Lung (tissue), 12 donors: ENCODE results near the gene ABCC10. TPM values are rescaled to one million over a fixed set of nuclear protein-coding genes. Genes with fewer than 3 reads are reported as not detected.

Source experiments
- ATAC-seq: fragments of 200-7000 bp; cut with Tn5 transposase; one replicate; pipeline ENCODE4 v1.9.1; 2020; ENCODE audit warnings: moderate number of reproducible peaks; ENCODE audit not compliant: insufficient read depth, low FRiP score
- DNase-seq, 3 donors: peaks; one replicate each; pipeline ENCODE4 v3.0.0-alpha.2; 2013 to 2017
- H3K27ac ChIP-seq, 2 donors: one replicate each; pipeline ENCODE4 v1.5.1; 2013; ENCODE audit warnings: mild to moderate bottlenecking in 2 of 2, moderate library complexity in 2 of 2, control low read depth in 1 of 2, inconsistent platforms in 1 of 2, low read depth in 1 of 2, low read length in 1 of 2
- H3K27me3 ChIP-seq, 3 donors: one replicate each; pipeline ENCODE4 v1.5.1; 2013; ENCODE audit warnings: low read length in 2 of 3; ENCODE audit not compliant: control insufficient read depth in 3 of 3, insufficient read depth in 3 of 3
- H3K36me3 ChIP-seq, 4 donors: one replicate each; pipeline ENCODE4 v1.5.1; 2013; ENCODE audit warnings: low read length in 4 of 4, mild to moderate bottlenecking in 1 of 4, moderate library complexity in 1 of 4; ENCODE audit not compliant: control insufficient read depth in 4 of 4, insufficient read depth in 4 of 4
- H3K4me1 ChIP-seq, 5 donors: one replicate each; pipeline ENCODE4 v1.5.1; 2013; ENCODE audit warnings: low read length in 5 of 5, mild to moderate bottlenecking in 2 of 5, moderate library complexity in 1 of 5; ENCODE audit not compliant: control insufficient read depth in 5 of 5, insufficient read depth in 5 of 5
- H3K4me3 ChIP-seq: one replicate; pipeline ENCODE4 v1.5.1; 2013; ENCODE audit warnings: mild to moderate bottlenecking, control low read depth, moderate library complexity
- H3K9ac ChIP-seq, 2 donors: one replicate each; pipeline ENCODE4 v1.5.1; 2013; ENCODE audit warnings: low read length in 2 of 2, control low read depth in 1 of 2; ENCODE audit not compliant: insufficient read depth in 1 of 2
- H3K9me3 ChIP-seq, 4 donors: one replicate each; pipeline ENCODE4 v1.5.1; 2013; ENCODE audit warnings: low read length in 3 of 4, mild to moderate bottlenecking in 1 of 4, moderate library complexity in 1 of 4; ENCODE audit not compliant: control insufficient read depth in 4 of 4, insufficient read depth in 3 of 4
- WGBS, 2 donors: extraction: QIAGEN DNeasy Blood & Tissue Kit; methylation state at CpG; one replicate each; pipeline ENCODE4 v1.1.7; 2013; 5-methylcytosine and 5-hydroxymethylcytosine counted together
- polyA plus RNA-seq, 2 donors: library from polyadenylated mRNA; stranded (reverse); fragments of 200-250 nt; gene quantifications; one replicate each; pipeline ENCODE4 v1.2.1, GENCODE V29; 2013
- total RNA-seq, 2 donors: library from RNA; depleted of rRNA in 1 of 2; stranded (reverse); fragments of >200 nt in 1 of 2; gene quantifications; one replicate each; pipeline ENCODE4 v1.2.1, GENCODE V29; 2014 to 2021
- TF ChIP-seq, protein P1 (sequence below): IDR thresholded peaks from 2 replicates; pipeline ENCODE4 v1.5.1; 2012; ENCODE audit warnings: mild to moderate bottlenecking; ENCODE audit errors: control extremely low read depth, extremely low read depth
- donor health status: control.
- donor health status: control.
- donor health status: Bipolar disorder and iron deficiency.
- donor health status: healthy.
- donor health status: DM: yes; HTN: yes; CAD: no.

The ABCC10 gene
- total and polyA plus RNA-seq, 4 donors = 15.7 to 43.3 (median 26.2) TPM

DNA sequence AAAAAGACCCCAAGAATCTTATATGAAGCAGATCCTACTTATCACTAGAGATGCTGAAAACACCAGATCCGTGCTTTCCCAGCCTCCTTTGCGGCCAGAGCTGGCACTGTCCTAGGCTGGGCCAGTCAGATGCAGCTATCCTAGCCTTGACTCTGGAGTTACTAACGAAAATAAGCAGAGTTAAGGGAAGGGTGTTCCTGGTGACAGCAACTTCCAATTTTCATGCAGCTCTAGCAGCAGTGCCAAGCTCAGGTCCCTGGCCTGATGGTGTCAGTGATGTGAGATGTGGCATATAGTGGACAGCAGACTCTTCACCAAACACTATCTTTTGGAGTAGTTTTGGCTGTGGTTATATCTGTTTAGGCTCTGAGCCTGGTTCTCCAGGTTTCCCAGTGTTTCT, 25.6 kb upstream of the ABCC10 start:
- TF ChIP-seq, protein P1, sequence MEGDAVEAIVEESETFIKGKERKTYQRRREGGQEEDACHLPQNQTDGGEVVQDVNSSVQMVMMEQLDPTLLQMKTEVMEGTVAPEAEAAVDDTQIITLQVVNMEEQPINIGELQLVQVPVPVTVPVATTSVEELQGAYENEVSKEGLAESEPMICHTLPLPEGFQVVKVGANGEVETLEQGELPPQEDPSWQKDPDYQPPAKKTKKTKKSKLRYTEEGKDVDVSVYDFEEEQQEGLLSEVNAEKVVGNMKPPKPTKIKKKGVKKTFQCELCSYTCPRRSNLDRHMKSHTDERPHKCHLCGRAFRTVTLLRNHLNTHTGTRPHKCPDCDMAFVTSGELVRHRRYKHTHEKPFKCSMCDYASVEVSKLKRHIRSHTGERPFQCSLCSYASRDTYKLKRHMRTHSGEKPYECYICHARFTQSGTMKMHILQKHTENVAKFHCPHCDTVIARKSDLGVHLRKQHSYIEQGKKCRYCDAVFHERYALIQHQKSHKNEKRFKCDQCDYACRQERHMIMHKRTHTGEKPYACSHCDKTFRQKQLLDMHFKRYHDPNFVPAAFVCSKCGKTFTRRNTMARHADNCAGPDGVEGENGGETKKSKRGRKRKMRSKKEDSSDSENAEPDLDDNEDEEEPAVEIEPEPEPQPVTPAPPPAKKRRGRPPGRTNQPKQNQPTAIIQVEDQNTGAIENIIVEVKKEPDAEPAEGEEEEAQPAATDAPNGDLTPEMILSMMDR = no peak
- 87 to 94% methylated on average over 3 of the region's 3 CpGs for WGBS, 2 donors
- ATAC-seq (no peak), DNase-seq (no peak)
- Histone ChIP-seq H3K4me1 (peaks cover 0 to 7% (median 0%) of the 10 kb centered on the region in 5 donors), H3K9me3 (no peaks in the 10 kb centered on the region), H3K4me3 (no peak overlapping the region), H3K9ac (no peak overlapping the region), H3K27me3 (no peaks in the 10 kb centered on the region), H3K27ac (no peak overlapping the region), H3K36me3 (no peaks in the 10 kb centered on the region)

DNA sequence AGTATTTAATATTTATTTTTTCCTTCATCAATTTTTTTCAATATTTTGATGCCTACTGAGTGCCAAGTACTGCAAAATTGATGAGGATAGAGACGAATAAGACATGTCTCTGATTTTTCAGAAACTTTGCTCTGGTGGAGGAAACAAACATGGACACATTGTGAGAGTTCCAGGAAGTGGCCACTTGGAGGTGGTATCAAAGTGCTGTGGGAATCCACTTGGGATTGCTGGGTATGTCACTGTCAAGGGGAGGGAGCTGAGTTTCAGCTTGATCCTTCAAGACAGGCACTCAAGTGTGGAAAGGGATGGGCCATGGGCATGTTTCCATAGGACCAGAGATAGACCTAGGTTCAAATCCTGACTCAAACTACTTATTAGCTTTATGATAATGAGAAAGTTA, 24.5 kb upstream of the ABCC10 start:
- no peak overlapping the region for H3K27ac ChIP-seq
- 80 to 85% methylated on average over 1 of the region's 1 CpG for WGBS, 2 donors
- DNase-seq = no peak

DNA sequence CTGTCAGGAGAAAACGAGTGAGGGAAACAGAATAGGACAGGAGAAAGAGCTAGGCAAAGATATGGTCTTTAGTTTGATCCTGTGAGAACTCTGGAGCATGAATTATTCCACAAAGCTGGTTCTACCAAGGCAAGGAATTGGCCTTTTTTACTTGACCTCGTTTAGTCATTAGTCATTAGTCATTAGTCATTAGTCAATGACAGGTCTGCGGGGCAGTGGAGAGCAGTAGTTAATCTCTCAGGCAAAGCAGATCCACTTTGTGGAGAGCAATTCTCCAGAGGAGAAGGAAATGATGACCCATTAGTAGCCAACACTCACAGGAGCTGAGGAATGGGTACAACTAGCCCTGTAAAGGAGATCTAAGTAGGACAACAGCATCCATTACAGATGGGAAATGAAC, 22.0 kb upstream of the ABCC10 start:
- no peak for ATAC-seq
- no peak overlapping the region for H3K4me3 ChIP-seq
- H3K27ac ChIP-seq = no peak overlapping the region
- TF ChIP-seq, protein P1 = no peak
- no peak for DNase-seq
- H3K9me3 ChIP-seq = no peaks in the 10 kb centered on the region
- H3K4me1 ChIP-seq = no peaks in the 10 kb centered on the region
- peaks cover 0 to 2% (median 0%) of the 10 kb centered on the region in 4 donors for H3K36me3 ChIP-seq
- 59 to 68% methylated on average over 3 of the region's 3 CpGs for WGBS, 2 donors
- H3K27me3 ChIP-seq = no peaks in the 10 kb centered on the region
- H3K9ac ChIP-seq = no peak overlapping the region

More for the DNA sequence above, 24.5 kb upstream of the ABCC10 start:
- no peak overlapping the region for H3K9ac ChIP-seq
- H3K27me3 ChIP-seq = no peaks in the 10 kb centered on the region
- ATAC-seq = no peak
- H3K36me3 ChIP-seq = peaks cover 0 to 2% (median 0%) of the 10 kb centered on the region in 4 donors
- H3K4me3 ChIP-seq = no peak overlapping the region
- TF ChIP-seq, protein P1 = no peak
- H3K9me3 ChIP-seq = no peaks in the 10 kb centered on the region
- H3K4me1 ChIP-seq = peaks cover 0 to 7% (median 0%) of the 10 kb centered on the region in 5 donors

DNA sequence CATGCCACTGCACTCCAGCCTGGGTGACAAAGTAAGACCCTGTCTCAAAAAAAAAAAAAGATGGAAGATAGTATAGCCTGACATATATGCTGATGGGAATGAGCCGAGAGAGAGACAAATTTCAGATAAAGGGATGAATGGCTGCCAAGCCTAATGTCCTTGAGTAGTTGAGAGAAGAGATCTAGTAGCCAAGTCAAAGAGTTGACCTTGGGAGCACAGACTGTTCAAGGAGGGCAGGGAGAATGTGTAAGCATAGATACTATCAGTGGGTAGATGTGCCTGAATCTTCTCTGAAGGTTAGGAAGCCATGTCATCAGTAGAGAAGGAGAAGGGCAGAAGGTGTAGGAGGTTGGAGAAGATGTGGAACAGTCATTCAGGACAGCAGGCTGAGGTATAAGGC, 20.0 kb upstream of the ABCC10 start:
- WGBS, 2 donors = 92 to 100% methylated on average over 1 of the region's 1 CpG
- Histone ChIP-seq H3K27ac (no peak overlapping the region), H3K27me3 (no peaks in the 10 kb centered on the region), H3K9me3 (no peaks in the 10 kb centered on the region), H3K4me1 (no peaks in the 10 kb centered on the region), H3K4me3 (no peak overlapping the region), H3K36me3 (peaks cover 0 to 2% (median 0%) of the 10 kb centered on the region in 4 donors), H3K9ac (no peak overlapping the region)
- TF ChIP-seq, protein P1 = no peak
- DNase-seq (no peak), ATAC-seq (no peak)
